ENCODE results near the gene AP5Z1. TPM values are rescaled to one million over a fixed set of nuclear protein-coding genes. Genes with fewer than 3 reads are reported as not detected.
"Not testable (repeated sequence)": the region's sequence is repeated elsewhere in the genome, so short reads cannot be mapped to it uniquely, and the experiment has no call there.

AP5Z1 gene
- total and polyA plus RNA-seq, 2 donors: 19.2 to 104 TPM

DNA sequence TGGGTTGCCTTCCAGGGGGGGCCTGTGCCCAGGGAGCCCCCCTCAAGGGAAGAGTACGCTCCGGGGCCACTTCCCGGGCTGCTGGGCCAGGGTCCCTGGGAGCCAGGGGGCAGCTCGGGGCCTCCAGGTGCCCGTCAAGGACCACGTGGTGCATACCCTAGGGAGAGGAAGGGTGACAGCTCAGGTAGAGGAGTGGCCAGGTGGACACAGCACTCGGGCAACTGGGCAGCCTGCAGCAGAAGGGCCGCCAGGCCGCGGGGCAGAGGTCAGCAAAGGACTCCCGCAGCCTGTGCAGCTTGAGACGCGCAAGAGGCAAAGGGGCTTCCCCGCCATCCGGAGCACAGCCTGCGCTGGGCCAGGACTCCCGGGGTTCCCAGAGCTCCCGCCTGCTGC lies 26.4 kb downstream of the AP5Z1 start:
- Histone ChIP-seq H3K4me3 (ENCODE audit: low read length in 2 of 2) (no peak overlapping the region), H3K4me1 (ENCODE audit: control insufficient read depth in 2 of 2, insufficient read depth in 2 of 2, low read length in 2 of 2) (no peaks in the 10 kb centered on the region), H3K27me3 (ENCODE audit: control insufficient read depth in 2 of 2, insufficient read depth in 1 of 2, low read length in 1 of 2) (peaks cover 0 to 16% of the 10 kb centered on the region in 2 donors), H3K9me3 (ENCODE audit: control insufficient read depth in 2 of 2, insufficient read depth in 1 of 2, low read length in 1 of 2) (peaks cover 0 to 2% of the 10 kb centered on the region in 2 donors), H3K36me3 (ENCODE audit: control insufficient read depth in 2 of 2, insufficient read depth in 2 of 2, low read length in 1 of 2) (no peaks in the 10 kb centered on the region), H3K27ac (ENCODE audit: low read depth in 1 of 2, low read length in 1 of 2) (no peak overlapping the region)
- DNase-seq (ENCODE audit: low read depth in 6 of 9, low spot score in 9 of 9): no peak
- WGBS: 95% methylated on average over 18 of the region's 18 CpGs

DNA sequence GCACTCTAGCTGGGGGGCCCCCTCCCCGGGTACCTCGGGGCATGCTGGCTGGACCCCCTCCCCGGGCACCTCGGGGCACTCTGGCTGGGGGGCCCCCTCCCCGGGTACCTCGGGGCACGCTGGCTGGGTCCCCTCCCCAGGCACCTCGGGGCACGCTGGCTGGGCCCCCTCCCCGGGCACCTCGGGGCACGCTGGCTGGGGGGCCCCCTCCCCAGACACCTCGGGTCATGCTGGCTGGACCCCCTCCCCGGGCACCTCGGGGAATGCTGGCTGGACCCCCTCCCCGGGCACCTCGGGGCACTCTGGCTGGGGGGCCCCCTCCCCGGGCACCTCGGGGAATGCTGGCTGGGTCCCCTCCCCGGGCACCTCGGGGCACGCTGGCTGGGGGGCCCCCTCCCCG lies 27.2 kb downstream of the AP5Z1 start:
- H3K9me3 ChIP-seq (ENCODE audit: control insufficient read depth in 2 of 2, insufficient read depth in 1 of 2, low read length in 1 of 2); H3K4me1 ChIP-seq (ENCODE audit: control insufficient read depth in 2 of 2, insufficient read depth in 2 of 2, low read length in 2 of 2); H3K4me3 ChIP-seq (ENCODE audit: low read length in 2 of 2); DNase-seq (ENCODE audit: low read depth in 6 of 9, low spot score in 9 of 9); H3K36me3 ChIP-seq (ENCODE audit: control insufficient read depth in 2 of 2, insufficient read depth in 2 of 2, low read length in 1 of 2); H3K27ac ChIP-seq (ENCODE audit: low read depth in 1 of 2, low read length in 1 of 2): not testable (repeated sequence)
- peaks cover 0 to 21% of the 10 kb centered on the region in 2 donors for H3K27me3 ChIP-seq (ENCODE audit: control insufficient read depth in 2 of 2, insufficient read depth in 1 of 2, low read length in 1 of 2)
- 97% methylated on average over 23 of the region's 23 CpGs for WGBS

DNA sequence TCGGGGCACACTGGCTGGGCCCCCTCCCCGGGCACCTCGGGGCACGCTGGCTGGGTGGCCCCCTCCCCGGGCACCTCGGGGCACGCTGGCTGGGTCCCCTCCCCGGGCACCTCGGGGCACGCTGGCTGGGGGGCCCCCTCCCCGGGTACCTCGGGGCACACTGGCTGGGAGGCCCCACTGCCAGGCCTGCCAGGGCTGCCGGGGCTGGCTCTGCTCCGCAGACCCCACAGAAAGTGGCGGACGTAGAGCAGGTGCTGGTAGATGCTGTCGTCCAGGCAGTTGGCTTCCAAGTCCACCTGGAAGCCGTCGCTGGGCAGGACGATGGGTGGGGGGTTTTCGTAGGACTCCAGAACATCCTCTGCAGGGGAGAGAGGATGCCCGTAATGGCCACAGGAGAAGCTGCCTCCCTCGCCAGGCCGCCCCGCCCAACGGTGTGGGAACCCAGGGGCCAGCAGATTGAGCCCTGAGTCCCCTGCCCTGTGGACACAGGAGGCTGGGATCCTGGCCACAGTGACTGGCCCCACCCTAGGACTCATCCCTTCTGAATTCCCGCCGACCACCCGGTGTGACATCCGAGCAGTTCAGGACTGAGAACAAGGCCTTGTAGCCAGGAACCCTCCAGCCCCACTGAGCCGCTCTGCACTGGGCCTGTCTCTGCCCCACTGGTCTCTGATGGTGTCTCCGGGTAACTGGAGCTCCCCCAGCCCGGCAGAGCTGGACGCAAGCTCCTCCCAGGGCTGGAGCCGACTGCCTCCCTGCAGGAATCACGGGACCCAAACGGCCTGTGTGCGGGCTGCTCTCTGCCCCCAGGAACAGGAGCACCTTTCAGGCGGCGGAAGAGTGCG lies 28.2 kb downstream of the AP5Z1 start:
- DNase-seq (ENCODE audit: low read depth in 6 of 9, low spot score in 9 of 9): no peak
- peaks cover 6 to 29% of the 10 kb centered on the region in 2 donors for H3K27me3 ChIP-seq (ENCODE audit: control insufficient read depth in 2 of 2, insufficient read depth in 1 of 2, low read length in 1 of 2)
- H3K27ac ChIP-seq (ENCODE audit: low read depth in 1 of 2, low read length in 1 of 2): no peak overlapping the region
- no peak overlapping the region for H3K4me3 ChIP-seq (ENCODE audit: low read length in 2 of 2)
- no peaks in the 10 kb centered on the region for H3K4me1 ChIP-seq (ENCODE audit: control insufficient read depth in 2 of 2, insufficient read depth in 2 of 2, low read length in 2 of 2)
- 94% methylated on average over 41 of the region's 41 CpGs for WGBS
- H3K9me3 ChIP-seq (ENCODE audit: control insufficient read depth in 2 of 2, insufficient read depth in 1 of 2, low read length in 1 of 2): no peaks in the 10 kb centered on the region
- H3K36me3 ChIP-seq (ENCODE audit: control insufficient read depth in 2 of 2, insufficient read depth in 2 of 2, low read length in 1 of 2): no peaks in the 10 kb centered on the region

DNA sequence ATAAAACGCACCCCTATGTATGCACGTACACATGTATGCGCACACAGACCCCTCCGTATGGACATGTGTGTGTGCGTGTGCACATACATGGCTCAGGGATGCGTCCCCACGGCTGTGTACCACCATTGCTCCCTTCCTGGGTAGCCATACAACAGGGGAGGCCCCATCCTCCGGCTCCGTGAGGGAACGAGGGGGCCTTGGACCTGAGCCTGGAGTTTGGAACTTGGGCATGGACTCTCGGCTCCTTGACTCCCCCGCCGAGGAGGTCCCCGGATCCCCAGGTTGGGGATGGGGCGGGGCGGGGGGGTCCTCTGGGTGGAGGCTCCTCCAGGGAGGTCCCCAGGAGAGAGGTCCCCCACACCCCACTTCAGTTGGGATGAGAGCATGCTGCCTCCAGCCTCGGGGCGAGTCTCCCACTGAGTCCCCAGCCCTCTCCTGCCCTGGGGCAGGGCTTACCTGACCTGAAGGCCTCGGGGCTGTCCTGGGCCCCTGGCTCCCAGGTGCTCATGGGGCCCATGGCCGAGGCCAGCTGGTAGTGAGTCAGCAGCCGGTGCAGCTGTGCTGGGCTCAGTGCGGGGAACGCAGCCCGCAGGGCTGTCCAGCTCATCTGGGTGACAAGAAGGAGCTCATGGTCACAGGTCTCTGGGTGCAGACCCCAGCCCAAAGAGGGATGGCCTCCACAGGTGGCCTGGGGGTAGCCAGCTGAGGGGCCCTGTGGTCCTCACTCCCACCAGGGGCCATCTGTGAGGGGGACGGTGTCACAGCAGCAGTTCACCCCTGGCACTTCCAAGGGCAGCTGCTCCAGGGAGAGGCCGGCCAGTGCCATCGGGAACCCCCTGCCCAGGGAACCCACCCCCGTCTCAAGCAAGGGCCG lies 29.9 kb downstream of the AP5Z1 start:
- DNase-seq (ENCODE audit: low read depth in 6 of 9, low spot score in 9 of 9): no peak
- H3K36me3 ChIP-seq (ENCODE audit: control insufficient read depth in 2 of 2, insufficient read depth in 2 of 2, low read length in 1 of 2): no peaks in the 10 kb centered on the region
- no peak overlapping the region for H3K4me3 ChIP-seq (ENCODE audit: low read length in 2 of 2)
- 90% methylated on average over 29 of the region's 29 CpGs for WGBS
- no peaks in the 10 kb centered on the region for H3K9me3 ChIP-seq (ENCODE audit: control insufficient read depth in 2 of 2, insufficient read depth in 1 of 2, low read length in 1 of 2)
- H3K27ac ChIP-seq (ENCODE audit: low read depth in 1 of 2, low read length in 1 of 2): no peak overlapping the region
- H3K27me3 ChIP-seq (ENCODE audit: control insufficient read depth in 2 of 2, insufficient read depth in 1 of 2, low read length in 1 of 2): peaks cover 11 to 45% of the 10 kb centered on the region in 2 donors
- peaks cover 0 to 6% of the 10 kb centered on the region in 2 donors for H3K4me1 ChIP-seq (ENCODE audit: control insufficient read depth in 2 of 2, insufficient read depth in 2 of 2, low read length in 2 of 2)

DNA sequence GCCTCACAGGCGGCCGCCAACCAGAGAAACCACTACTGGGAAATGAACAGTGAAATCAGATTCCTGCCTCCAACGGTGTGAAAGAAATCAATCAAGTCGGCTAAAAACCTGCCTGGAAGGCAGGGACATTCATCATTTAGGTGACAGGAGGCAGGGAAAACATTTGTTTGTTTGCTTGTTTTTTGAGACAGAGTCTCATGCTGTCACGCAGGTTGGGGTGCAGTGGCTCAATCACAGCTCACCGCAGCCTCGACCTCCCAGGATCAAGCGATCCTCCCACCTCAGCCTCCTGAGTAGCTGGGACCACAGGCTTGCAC lies 30.5 kb downstream of the AP5Z1 start:
- peaks cover 11 to 47% of the 10 kb centered on the region in 2 donors for H3K27me3 ChIP-seq (ENCODE audit: control insufficient read depth in 2 of 2, insufficient read depth in 1 of 2, low read length in 1 of 2)
- no peaks in the 10 kb centered on the region for H3K36me3 ChIP-seq (ENCODE audit: control insufficient read depth in 2 of 2, insufficient read depth in 2 of 2, low read length in 1 of 2)
- 85% methylated on average over 8 of the region's 8 CpGs for WGBS
- no peak overlapping the region for H3K4me3 ChIP-seq (ENCODE audit: low read length in 2 of 2)
- peaks cover 0 to 6% of the 10 kb centered on the region in 2 donors for H3K4me1 ChIP-seq (ENCODE audit: control insufficient read depth in 2 of 2, insufficient read depth in 2 of 2, low read length in 2 of 2)
- H3K27ac ChIP-seq (ENCODE audit: low read depth in 1 of 2, low read length in 1 of 2): no peak overlapping the region
- no peaks in the 10 kb centered on the region for H3K9me3 ChIP-seq (ENCODE audit: control insufficient read depth in 2 of 2, insufficient read depth in 1 of 2, low read length in 1 of 2)
- DNase-seq (ENCODE audit: low read depth in 6 of 9, low spot score in 9 of 9): no peak

DNA sequence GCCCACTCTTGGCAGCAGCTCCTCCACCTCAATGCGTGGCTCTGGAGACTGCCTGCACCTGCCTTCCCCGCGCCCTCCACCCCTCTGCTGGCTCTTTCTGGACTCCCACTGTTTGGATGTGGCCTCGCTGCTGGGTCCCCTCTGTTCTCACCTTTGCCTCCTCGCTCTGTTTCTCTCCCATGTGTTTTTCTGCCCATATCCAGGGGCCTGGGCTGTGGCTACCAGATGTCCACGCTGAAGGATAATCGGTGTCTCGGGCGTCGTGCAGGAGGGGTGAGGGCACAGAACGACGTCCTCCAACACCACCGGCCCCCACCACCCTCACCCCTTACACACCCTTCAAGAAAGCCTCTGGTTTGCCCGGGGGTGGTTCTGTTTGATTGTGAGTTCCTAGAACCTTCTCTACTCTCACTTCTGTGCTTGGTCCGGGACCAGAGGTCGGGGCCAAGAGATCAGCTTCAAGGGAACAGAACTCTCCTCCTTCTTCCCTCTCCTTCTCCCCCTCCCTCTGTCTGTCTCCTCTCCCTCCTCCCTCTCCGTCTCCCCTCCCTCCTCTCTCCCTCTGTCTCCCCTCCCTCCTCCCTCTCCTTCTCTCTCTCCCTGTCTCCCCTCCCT lies 31.7 kb downstream of the AP5Z1 start:
- H3K36me3 ChIP-seq (ENCODE audit: control insufficient read depth in 2 of 2, insufficient read depth in 2 of 2, low read length in 1 of 2): no peaks in the 10 kb centered on the region
- H3K27me3 ChIP-seq (ENCODE audit: control insufficient read depth in 2 of 2, insufficient read depth in 1 of 2, low read length in 1 of 2): peaks cover 11 to 47% of the 10 kb centered on the region in 2 donors
- no peak overlapping the region for H3K4me3 ChIP-seq (ENCODE audit: low read length in 2 of 2)
- no peak overlapping the region for H3K27ac ChIP-seq (ENCODE audit: low read depth in 1 of 2, low read length in 1 of 2)
- peaks cover 0 to 6% of the 10 kb centered on the region in 2 donors for H3K4me1 ChIP-seq (ENCODE audit: control insufficient read depth in 2 of 2, insufficient read depth in 2 of 2, low read length in 2 of 2)
- 85% methylated on average over 17 of the region's 17 CpGs for WGBS
- H3K9me3 ChIP-seq (ENCODE audit: control insufficient read depth in 2 of 2, insufficient read depth in 1 of 2, low read length in 1 of 2): no peaks in the 10 kb centered on the region
- no peak for DNase-seq (ENCODE audit: low read depth in 6 of 9, low spot score in 9 of 9)

DNA sequence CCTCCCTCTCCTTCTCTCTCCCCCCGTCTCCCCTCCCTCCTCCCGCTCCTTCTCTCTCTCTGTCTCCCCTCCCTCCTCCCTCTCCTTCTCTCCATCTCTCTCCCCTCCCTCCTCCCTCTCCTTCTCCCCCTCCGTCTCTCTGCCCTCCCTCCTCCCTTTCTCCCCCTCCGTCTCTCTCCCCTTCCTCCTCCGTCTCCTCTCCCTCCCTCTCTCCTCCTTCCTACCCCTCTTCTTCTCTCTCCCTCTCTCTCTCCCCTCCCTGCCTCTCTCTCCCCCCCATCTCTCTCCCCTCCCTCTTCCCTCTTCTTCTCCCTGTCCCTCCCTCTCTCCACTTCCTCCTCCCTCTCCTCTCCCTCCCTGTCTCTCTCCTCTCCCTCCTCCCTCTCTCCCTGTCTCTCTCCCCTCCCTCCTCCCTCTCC lies 32.2 kb downstream of the AP5Z1 start:
- Histone ChIP-seq H3K27me3 (ENCODE audit: control insufficient read depth in 2 of 2, insufficient read depth in 1 of 2, low read length in 1 of 2) (peaks cover 11 to 47% of the 10 kb centered on the region in 2 donors), H3K4me1 (ENCODE audit: control insufficient read depth in 2 of 2, insufficient read depth in 2 of 2, low read length in 2 of 2) (peaks cover 0 to 6% of the 10 kb centered on the region in 2 donors), H3K36me3 (ENCODE audit: control insufficient read depth in 2 of 2, insufficient read depth in 2 of 2, low read length in 1 of 2) (no peaks in the 10 kb centered on the region), H3K4me3 (ENCODE audit: low read length in 2 of 2) (no peak overlapping the region), H3K27ac (ENCODE audit: low read depth in 1 of 2, low read length in 1 of 2) (no peak overlapping the region), H3K9me3 (ENCODE audit: control insufficient read depth in 2 of 2, insufficient read depth in 1 of 2, low read length in 1 of 2) (no peaks in the 10 kb centered on the region)
- 13% methylated on average over 5 of the region's 5 CpGs for WGBS
- no peak for DNase-seq (ENCODE audit: low read depth in 6 of 9, low spot score in 9 of 9)

DNA sequence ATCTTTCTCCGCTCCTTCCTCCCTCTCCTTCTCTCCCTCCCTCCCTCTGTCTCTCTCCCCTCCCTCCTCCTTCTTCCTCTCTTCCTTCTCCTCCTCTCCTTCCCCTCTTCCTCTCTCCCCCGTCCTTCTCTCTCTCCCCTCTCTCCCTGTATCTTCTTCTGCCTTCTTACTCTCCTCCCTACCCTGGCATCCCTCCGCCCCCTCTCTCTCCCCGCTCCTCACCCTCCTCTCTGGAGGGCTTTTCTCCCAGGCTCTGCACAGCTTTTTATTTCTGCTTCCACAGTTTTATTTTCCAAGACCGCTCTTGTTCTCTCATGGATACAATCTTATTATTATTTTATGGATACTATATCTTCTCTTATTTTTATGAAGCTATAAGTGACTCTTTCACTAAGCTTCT lies 32.6 kb downstream of the AP5Z1 start:
- Histone ChIP-seq H3K4me3 (ENCODE audit: low read length in 2 of 2) (no peak overlapping the region), H3K27me3 (ENCODE audit: control insufficient read depth in 2 of 2, insufficient read depth in 1 of 2, low read length in 1 of 2) (peaks cover 11 to 47% of the 10 kb centered on the region in 2 donors), H3K27ac (ENCODE audit: low read depth in 1 of 2, low read length in 1 of 2) (no peak overlapping the region), H3K4me1 (ENCODE audit: control insufficient read depth in 2 of 2, insufficient read depth in 2 of 2, low read length in 2 of 2) (peaks cover 0 to 6% of the 10 kb centered on the region in 2 donors), H3K9me3 (ENCODE audit: control insufficient read depth in 2 of 2, insufficient read depth in 1 of 2, low read length in 1 of 2) (peaks cover 0 to 3% of the 10 kb centered on the region in 2 donors), H3K36me3 (ENCODE audit: control insufficient read depth in 2 of 2, insufficient read depth in 2 of 2, low read length in 1 of 2) (no peaks in the 10 kb centered on the region)
- 73% methylated on average over 5 of the region's 5 CpGs for WGBS
- DNase-seq (ENCODE audit: low read depth in 6 of 9, low spot score in 9 of 9): no peak

DNA sequence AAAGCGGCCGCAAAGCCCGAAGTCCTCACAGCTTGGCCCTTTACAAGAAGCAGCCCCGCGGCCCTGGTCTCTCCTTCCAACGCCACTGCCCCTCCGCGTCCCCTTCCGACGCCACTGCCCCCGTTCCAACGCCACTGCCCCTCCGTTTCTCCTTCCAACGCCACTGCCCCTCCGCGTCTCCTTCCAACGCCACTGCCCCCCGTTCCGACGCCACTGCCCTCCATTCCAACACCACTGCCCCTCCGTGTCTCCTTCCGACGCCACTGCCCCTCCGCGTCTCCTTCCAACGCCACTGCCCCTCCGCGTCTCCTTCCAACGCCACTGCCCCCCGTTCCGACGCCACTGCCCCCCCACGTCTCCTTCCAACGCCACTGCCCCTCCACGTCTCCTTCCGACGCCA lies 33.1 kb downstream of the AP5Z1 start:
- H3K27ac ChIP-seq (ENCODE audit: low read depth in 1 of 2, low read length in 1 of 2): no peak overlapping the region
- H3K27me3 ChIP-seq (ENCODE audit: control insufficient read depth in 2 of 2, insufficient read depth in 1 of 2, low read length in 1 of 2): peaks cover 11 to 50% of the 10 kb centered on the region in 2 donors
- H3K4me1 ChIP-seq (ENCODE audit: control insufficient read depth in 2 of 2, insufficient read depth in 2 of 2, low read length in 2 of 2): peaks cover 0 to 6% of the 10 kb centered on the region in 2 donors
- H3K4me3 ChIP-seq (ENCODE audit: low read length in 2 of 2): no peak overlapping the region
- H3K36me3 ChIP-seq (ENCODE audit: control insufficient read depth in 2 of 2, insufficient read depth in 2 of 2, low read length in 1 of 2): no peaks in the 10 kb centered on the region
- WGBS: 83% methylated on average over 37 of the region's 37 CpGs
- no peak for DNase-seq (ENCODE audit: low read depth in 6 of 9, low spot score in 9 of 9)
- H3K9me3 ChIP-seq (ENCODE audit: control insufficient read depth in 2 of 2, insufficient read depth in 1 of 2, low read length in 1 of 2): peaks cover 0 to 5% of the 10 kb centered on the region in 2 donors

Data from thymus (tissue), 11 donors.